RWPE2 (cell line): ENCODE data around the gene REG4.

Source experiments
- ATAC-seq: fragments of 200-7000 bp; cut with Tn5 transposase; 3 replicates; pipeline ENCODE4 v1.9.1; 2021; ENCODE audit warnings: low read depth
- DNase-seq: peaks from one replicate; pipeline ENCODE4 v3.0.0-alpha.2; 2020; ENCODE audit warnings: low spot score
- H3K27ac ChIP-seq: fragments of 450-650 bp; 2 replicates; pipeline ENCODE4 v1.5.1; 2017; ENCODE audit warnings: mild to moderate bottlenecking; ENCODE audit not compliant: poor library complexity, severe bottlenecking
- H3K27me3 ChIP-seq: fragments of 250-450 bp; sonication (Bioruptor Pico); 2 replicates; pipeline ENCODE4 v1.5.1; 2021; ENCODE audit warnings: mild to moderate bottlenecking, moderate library complexity; ENCODE audit not compliant: insufficient read depth, poor library complexity, severe bottlenecking
- H3K36me3 ChIP-seq: fragments of 250-450 bp; sonication (Bioruptor Pico); 2 replicates; pipeline ENCODE4 v1.5.1; 2020; ENCODE audit warnings: low read depth, mild to moderate bottlenecking, moderate library complexity
- H3K4me1 ChIP-seq: fragments of 250-450 bp; sonication (Bioruptor Pico); 2 replicates; pipeline ENCODE4 v1.5.1; 2021; ENCODE audit warnings: mild to moderate bottlenecking, moderate library complexity; ENCODE audit not compliant: insufficient read depth, poor library complexity, severe bottlenecking
- H3K4me3 ChIP-seq: fragments of 250-450 bp; sonication (Bioruptor Pico); 2 replicates; pipeline ENCODE4 v1.5.1; 2021; ENCODE audit warnings: mild to moderate bottlenecking, moderate library complexity; ENCODE audit not compliant: severe bottlenecking
- H3K9me3 ChIP-seq: fragments of 250-450 bp; sonication (Bioruptor Pico); 2 replicates; pipeline ENCODE4 v1.5.1; 2021; ENCODE audit warnings: mild to moderate bottlenecking, moderate library complexity; ENCODE audit not compliant: severe bottlenecking
- CTCF ChIP-seq: fragments of 450-650 bp; IDR thresholded peaks from one replicate; pipeline ENCODE4 v1.5.1; 2017; ENCODE audit warnings: mild to moderate bottlenecking, moderate library complexity; ENCODE audit not compliant: poor library complexity, severe bottlenecking

Gene REG4

DNA sequence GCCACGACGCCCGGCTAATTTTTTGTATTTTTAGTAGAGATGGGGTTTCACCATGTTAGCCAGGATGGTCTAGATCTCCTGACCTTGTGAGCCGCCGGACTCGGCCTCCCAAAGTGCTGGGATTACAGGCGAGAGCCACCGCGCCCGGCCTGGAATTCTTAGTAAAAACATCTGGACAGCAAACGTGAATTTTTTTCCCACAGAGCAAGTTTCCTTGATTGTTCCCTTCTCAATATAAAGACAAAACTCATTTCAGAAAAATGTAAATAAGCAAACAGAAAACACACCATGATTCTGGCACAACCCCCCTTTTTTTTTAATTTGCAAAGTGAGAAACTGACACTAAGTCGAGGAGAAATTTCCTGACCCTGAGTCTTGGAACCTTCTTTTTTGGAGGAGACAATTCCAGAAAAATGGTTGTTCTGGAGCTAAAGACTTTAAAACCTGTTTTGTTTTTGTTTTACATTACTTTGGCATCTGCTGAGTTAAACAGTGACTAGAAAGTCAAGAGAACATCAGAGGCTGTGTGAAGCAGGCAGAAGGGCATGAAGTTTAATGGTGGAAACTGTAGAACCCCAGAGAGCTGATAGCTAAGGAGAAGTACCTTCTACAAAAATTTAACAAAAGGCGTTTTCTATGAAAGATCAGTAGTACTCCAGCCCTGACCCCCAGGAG, 32.2 kb downstream of the REG4 start:
- Histone ChIP-seq H3K9me3 (no peaks in the 10 kb centered on the region), H3K4me1 (peaks cover 4% of the 10 kb centered on the region), H3K4me3 (no peak overlapping the region), H3K27ac (no peak overlapping the region), H3K27me3 (no peaks in the 10 kb centered on the region), H3K36me3 (no peaks in the 10 kb centered on the region)
- ATAC-seq (no peak), DNase-seq (no peak)
- TF ChIP-seq CTCF, result no peak

- Histone ChIP-seq H3K9me3 (no peaks in the 10 kb centered on the region), H3K36me3 (no peaks in the 10 kb centered on the region), H3K27ac (no peak overlapping the region), H3K4me1 (peaks cover 4% of the 10 kb centered on the region), H3K27me3 (no peaks in the 10 kb centered on the region), H3K4me3 (no peak overlapping the region)
- ATAC-seq (no peak), DNase-seq (no peak)
- TF ChIP-seq CTCF, result no peak
Observed at GRCh38 chr1:119778359-119778758, 32.9 kb downstream of the REG4 start.

DNA sequence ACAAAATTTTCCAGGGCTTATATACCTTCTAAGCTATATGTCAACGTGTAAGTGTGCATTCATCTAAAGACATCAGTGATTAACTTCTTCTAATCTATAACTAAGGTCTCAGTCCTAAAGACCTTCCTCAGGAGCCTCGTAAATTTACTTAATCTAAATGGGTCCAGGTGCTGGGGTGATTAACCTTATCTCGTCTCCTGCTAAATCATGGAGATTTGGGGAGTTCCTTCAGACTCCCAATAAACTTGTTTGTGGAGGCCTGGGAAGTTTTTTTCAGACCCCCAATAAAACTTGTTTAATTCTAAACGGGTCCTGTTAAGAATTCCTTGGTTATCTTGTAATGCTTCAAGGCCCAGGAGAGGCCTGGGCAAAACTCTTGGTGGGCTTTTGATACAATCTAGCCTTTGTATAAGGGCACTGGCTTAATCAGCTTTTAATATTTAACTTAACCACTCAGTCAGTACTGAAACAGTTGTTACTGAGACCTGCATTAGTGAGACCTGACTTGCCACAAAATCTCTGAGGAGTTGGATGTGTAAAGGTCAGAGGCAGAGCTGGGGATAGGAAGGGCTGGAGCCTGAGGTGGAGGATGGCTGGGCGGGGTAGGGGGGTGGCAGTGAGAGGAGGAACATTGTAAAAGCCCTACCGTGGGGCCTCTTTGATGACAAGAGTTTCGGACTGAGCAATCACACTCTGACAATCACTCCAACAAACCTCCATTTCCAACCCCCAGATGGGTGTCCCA, 36.3 kb downstream of the REG4 start:
- no peak for TF ChIP-seq CTCF
- no peak overlapping the region for H3K27ac ChIP-seq
- no peaks in the 10 kb centered on the region for H3K27me3 ChIP-seq
- no peaks in the 10 kb centered on the region for H3K4me1 ChIP-seq
- ATAC-seq (no peak), DNase-seq (no peak)
- no peaks in the 10 kb centered on the region for H3K9me3 ChIP-seq
- H3K36me3 ChIP-seq, result no peaks in the 10 kb centered on the region
- no peak overlapping the region for H3K4me3 ChIP-seq

DNA sequence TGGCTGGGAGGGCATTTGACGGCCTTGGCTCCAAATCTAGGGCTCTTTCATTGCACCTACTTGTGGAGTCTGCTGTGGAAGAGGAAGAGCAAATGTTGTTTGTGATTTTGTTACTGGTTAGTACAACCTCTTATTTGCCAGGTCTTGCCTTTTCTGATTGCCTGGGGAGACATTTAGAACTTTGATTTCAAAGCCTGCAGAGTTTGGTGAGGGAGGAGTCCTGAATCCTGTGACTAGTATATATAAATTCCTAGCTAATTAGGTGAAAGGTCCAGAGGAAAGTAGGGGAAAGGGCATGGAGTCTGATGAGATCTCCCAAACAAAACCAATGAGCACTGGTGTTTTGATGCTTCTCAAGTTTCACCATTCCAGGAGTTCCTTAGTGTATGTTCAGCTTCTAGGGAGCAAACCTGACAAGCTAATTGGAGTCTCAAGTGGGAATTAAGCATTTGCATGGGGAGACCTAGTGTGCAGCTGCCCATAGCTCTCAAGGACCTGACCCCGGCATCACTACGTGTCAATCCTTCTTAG, 37.5 kb downstream of the REG4 start:
- Histone ChIP-seq H3K9me3 (no peaks in the 10 kb centered on the region), H3K27ac (no peak overlapping the region), H3K4me1 (no peaks in the 10 kb centered on the region), H3K4me3 (no peak overlapping the region), H3K36me3 (no peaks in the 10 kb centered on the region), H3K27me3 (no peaks in the 10 kb centered on the region)
- TF ChIP-seq CTCF, result no peak
- DNase-seq (no peak), ATAC-seq (no peak; the same call in 2 of the 3 replicates)

GRCh38 chr1:119772298-119772697, 39.0 kb downstream of the REG4 start:
- Histone ChIP-seq H3K9me3 (no peaks in the 10 kb centered on the region), H3K36me3 (no peaks in the 10 kb centered on the region), H3K27ac (no peak overlapping the region), H3K27me3 (no peaks in the 10 kb centered on the region), H3K4me3 (no peak overlapping the region), H3K4me1 (no peaks in the 10 kb centered on the region)
- ATAC-seq (no peak), DNase-seq (no peak)
- no peak for TF ChIP-seq CTCF
